ENCODE results near the gene TNFRSF1A.

The TNFRSF1A gene

DNA sequence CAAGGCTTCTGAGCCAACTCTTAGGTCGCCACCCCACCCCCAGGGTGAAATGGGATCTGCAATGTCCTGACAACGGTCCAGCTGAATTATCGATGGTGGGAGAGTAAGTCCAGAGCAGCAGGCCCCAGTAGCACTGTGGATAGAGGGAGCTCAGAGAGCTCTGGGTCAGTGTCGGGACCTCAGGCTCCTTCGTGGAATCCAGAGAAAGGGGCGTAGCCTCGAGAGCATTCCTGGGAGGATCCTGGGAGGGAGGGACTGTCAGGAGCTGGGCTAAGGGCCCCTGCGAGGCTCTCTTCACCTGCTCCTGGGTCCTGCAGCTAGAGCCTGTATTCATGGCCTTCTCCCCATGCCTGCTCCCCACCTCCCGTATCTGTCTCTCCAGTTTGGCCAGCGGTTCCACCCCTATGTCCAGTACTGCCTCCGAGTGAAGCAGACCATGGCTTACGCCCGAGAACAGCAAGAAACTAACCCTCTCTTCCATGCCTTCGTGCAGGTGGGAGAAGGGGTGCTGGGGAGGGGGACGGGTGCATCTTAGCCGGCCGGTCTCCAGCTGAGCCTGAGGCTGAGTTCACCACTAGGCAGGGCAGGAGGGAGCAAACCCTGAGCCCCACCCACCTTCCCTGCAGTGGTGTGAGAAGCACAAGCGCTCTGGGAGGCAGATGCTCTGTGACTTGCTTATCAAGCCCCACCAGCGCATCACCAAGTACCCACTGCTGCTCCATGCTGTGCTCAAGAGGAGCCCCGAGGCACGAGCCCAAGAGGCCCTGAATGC, 24.8 kb downstream of the TNFRSF1A start:
- Histone ChIP-seq H3K4me2 (ENCODE audit: low read length) (no peak overlapping the region), H3K79me2 (ENCODE audit: control insufficient read depth, insufficient read depth, low read length, poor library complexity) (peaks cover 4% of the 10 kb centered on the region), H3K23ac (ENCODE audit: low read length) (no peak overlapping the region), H2BK120ac (ENCODE audit: insufficient read depth, low read length, poor library complexity) (no peak overlapping the region), H2BK5ac (ENCODE audit: low read depth, low read length, poor library complexity) (no peak overlapping the region), H3K36me3 (ENCODE audit: control insufficient read depth in 1 of 2, insufficient read depth in 2 of 2, low read length in 2 of 2) (peaks cover 7 to 8% of the 10 kb centered on the region in 2 experiments), H4K91ac (ENCODE audit: low read depth, low read length) (no peak overlapping the region), H3K9me3 (ENCODE audit: insufficient read depth, low read depth, low read length) (peaks cover 3% of the 10 kb centered on the region), H3K27ac (ENCODE audit: low read depth, low read length) (no peak overlapping the region), H2AFZ (ENCODE audit: insufficient read depth, low read length, poor library complexity) (no peak overlapping the region), H3K4me3 (ENCODE audit: low read depth, low read length) (no peak overlapping the region), H2BK12ac (ENCODE audit: low read length) (no peak overlapping the region), H3K9ac (ENCODE audit: low read length) (no peak overlapping the region), H2AK5ac (ENCODE audit: low read length) (no peak overlapping the region), H3K27me3 (ENCODE audit: insufficient read depth, low read length) (no peaks in the 10 kb centered on the region), H4K8ac (ENCODE audit: low read depth, low read length) (no peak overlapping the region), H4K12ac (ENCODE audit: low read depth, low read length) (no peak overlapping the region), H3K14ac (ENCODE audit: low read length) (no peak overlapping the region), H3K79me1 (ENCODE audit: low read length) (peaks cover 12% of the 10 kb centered on the region), H3K4ac (ENCODE audit: low read depth, low read length) (no peak overlapping the region), H3K4me1 (ENCODE audit: control insufficient read depth in 1 of 2, insufficient read depth in 2 of 2, low read length in 2 of 2) (peaks cover 25 to 32% of the 10 kb centered on the region in 2 experiments), H3K18ac (ENCODE audit: low read length) (no peak overlapping the region)
- peak in 1 of 2 donors; percentile 42 for DNase-seq
- no CpG with 5 or more reads among the region's 21 CpGs for WGBS (ENCODE audit: extremely low coverage, insufficient coverage, insufficient read length)

DNA sequence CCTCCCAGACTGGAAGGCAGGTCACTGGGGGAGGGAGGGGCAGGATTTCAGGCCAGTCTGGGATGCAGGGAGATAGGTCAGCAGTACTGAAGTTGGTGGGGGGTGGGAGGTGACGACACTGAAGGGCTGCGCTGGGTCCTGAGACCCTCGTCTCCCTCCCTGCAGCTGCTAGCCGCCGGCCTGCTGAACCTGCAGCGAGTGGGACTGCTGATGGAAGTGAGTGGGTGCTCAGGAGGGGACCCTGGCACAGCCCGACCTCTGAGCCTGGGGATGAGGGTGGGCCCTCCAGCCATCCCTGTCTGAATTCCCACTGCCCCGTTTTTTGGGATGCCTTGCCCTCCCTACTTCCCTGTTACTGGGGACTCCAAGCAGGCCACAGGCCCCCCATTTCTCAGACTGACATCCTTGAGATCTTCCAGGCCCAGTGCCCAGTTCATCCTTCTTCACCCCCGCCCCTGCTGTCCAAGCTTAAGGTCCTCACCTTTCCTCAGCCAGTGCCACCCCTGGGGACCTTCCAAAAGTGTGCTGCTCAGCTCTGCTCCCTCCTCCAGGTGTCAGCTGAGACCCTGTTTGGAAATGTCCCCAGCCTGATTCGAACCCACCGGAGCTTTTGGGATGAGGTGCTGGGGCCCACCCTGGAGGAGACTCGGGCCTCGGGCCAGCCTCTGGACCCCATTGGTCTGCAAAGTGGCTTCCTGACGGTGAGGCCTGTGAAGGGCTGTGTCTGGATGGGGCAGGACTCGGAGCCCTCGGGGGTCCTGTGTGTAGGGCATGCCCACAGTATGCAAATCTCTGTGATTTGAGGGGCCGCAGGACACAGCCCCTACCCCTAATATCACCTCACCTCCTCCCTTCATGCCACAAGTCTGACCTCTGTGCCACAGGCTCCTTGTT, 25.9 kb downstream of the TNFRSF1A start:
- DNase-seq = no peak
- no peak overlapping the region for H2BK12ac ChIP-seq (ENCODE audit: low read length)

DNA sequence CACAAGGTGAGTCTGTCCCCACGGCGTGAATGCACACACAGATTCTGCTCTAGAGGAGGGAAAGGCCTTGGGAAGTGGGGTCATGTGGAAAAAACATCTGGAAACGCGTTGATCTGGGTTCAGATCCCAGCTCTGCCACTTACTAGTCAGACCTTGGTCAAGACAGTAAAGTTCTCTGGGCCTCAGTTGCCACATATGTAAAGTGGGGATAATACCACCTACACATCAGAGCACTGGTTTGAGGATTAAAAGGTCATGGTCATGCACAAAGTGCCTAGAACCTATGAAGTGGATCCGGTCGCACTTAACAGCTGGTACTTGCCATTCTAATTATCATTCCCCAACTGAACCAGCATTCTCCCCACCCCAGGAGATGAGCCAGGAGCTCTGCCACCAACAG, 26.7 kb downstream of the TNFRSF1A start:
- no peak overlapping the region for H4K12ac ChIP-seq (ENCODE audit: low read depth, low read length)
- no peak overlapping the region for H3K4ac ChIP-seq (ENCODE audit: low read depth, low read length)
- no CpG with 5 or more reads among the region's 6 CpGs for WGBS (ENCODE audit: extremely low coverage, insufficient coverage, insufficient read length)

More for the DNA sequence above, 25.9 kb downstream of the TNFRSF1A start:
- Histone ChIP-seq H3K36me3 (ENCODE audit: control insufficient read depth in 1 of 2, insufficient read depth in 2 of 2, low read length in 2 of 2) (peaks cover 7 to 8% of the 10 kb centered on the region in 2 experiments), H3K18ac (ENCODE audit: low read length) (no peak overlapping the region), H3K23ac (ENCODE audit: low read length) (no peak overlapping the region), H3K79me2 (ENCODE audit: control insufficient read depth, insufficient read depth, low read length, poor library complexity) (peaks cover 4% of the 10 kb centered on the region), H3K4me1 (ENCODE audit: control insufficient read depth in 1 of 2, insufficient read depth in 2 of 2, low read length in 2 of 2) (peaks cover 31 to 41% of the 10 kb centered on the region in 2 experiments), H3K14ac (ENCODE audit: low read length) (no peak overlapping the region), H3K4me2 (ENCODE audit: low read length) (no peak overlapping the region), H3K9ac (ENCODE audit: low read length) (no peak overlapping the region), H2AK5ac (ENCODE audit: low read length) (peak overlapping the region; percentile 22), H4K91ac (ENCODE audit: low read depth, low read length) (no peak overlapping the region), H3K27ac (ENCODE audit: low read depth, low read length) (no peak overlapping the region), H3K4ac (ENCODE audit: low read depth, low read length) (no peak overlapping the region), H2BK5ac (ENCODE audit: low read depth, low read length, poor library complexity) (no peak overlapping the region), H3K9me3 (ENCODE audit: insufficient read depth, low read depth, low read length) (peaks cover 3% of the 10 kb centered on the region), H2AFZ (ENCODE audit: insufficient read depth, low read length, poor library complexity) (no peak overlapping the region), H3K4me3 (ENCODE audit: low read depth, low read length) (no peak overlapping the region), H3K79me1 (ENCODE audit: low read length) (peaks cover 12% of the 10 kb centered on the region), H3K27me3 (ENCODE audit: insufficient read depth, low read length) (no peaks in the 10 kb centered on the region), H4K8ac (ENCODE audit: low read depth, low read length) (no peak overlapping the region), H4K12ac (ENCODE audit: low read depth, low read length) (no peak overlapping the region), H2BK120ac (ENCODE audit: insufficient read depth, low read length, poor library complexity) (no peak overlapping the region)
- WGBS (ENCODE audit: extremely low coverage, insufficient coverage, insufficient read length) = no CpG with 5 or more reads among the region's 17 CpGs

DNA sequence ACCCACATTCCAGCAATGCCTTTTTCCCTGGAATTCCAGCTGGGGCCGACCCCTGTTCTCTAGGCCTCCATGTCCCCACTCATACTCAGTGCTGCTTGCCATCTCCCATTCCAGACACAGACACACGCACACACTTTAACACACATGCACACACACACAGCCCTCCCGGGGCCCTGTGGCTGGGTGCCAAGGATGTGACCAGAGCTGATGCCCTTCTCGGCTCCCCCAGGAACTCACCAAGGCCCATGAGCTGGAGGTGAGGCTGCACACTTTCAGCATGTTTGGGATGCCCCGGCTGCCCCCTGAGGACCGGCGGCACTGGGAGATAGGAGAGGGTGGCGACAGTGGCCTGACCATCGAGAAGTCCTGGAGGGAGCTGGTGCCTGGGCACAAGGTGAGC, 27.1 kb downstream of the TNFRSF1A start:
- H2BK5ac ChIP-seq (ENCODE audit: low read depth, low read length, poor library complexity) = no peak overlapping the region
- peaks cover 2% of the 10 kb centered on the region for H3K9me3 ChIP-seq (ENCODE audit: insufficient read depth, low read depth, low read length)
- peaks cover 17% of the 10 kb centered on the region for H3K79me1 ChIP-seq (ENCODE audit: low read length)
- no peak overlapping the region for H3K23ac ChIP-seq (ENCODE audit: low read length)
- no peak overlapping the region for H2BK12ac ChIP-seq (ENCODE audit: low read length)
- peaks cover 4% of the 10 kb centered on the region for H3K79me2 ChIP-seq (ENCODE audit: control insufficient read depth, insufficient read depth, low read length, poor library complexity)
- no peak overlapping the region for H3K27ac ChIP-seq (ENCODE audit: low read depth, low read length)
- no peak overlapping the region for H3K4me3 ChIP-seq (ENCODE audit: low read depth, low read length)
- H3K36me3 ChIP-seq (ENCODE audit: control insufficient read depth in 1 of 2, insufficient read depth in 2 of 2, low read length in 2 of 2) = peaks cover 7 to 8% of the 10 kb centered on the region in 2 experiments
- H3K18ac ChIP-seq (ENCODE audit: low read length) = no peak overlapping the region
- no peak overlapping the region for H2BK120ac ChIP-seq (ENCODE audit: insufficient read depth, low read length, poor library complexity)
- no peaks in the 10 kb centered on the region for H3K27me3 ChIP-seq (ENCODE audit: insufficient read depth, low read length)
- no peak overlapping the region for H4K12ac ChIP-seq (ENCODE audit: low read depth, low read length)
- H3K9ac ChIP-seq (ENCODE audit: low read length) = no peak overlapping the region
- no peak overlapping the region for H3K4ac ChIP-seq (ENCODE audit: low read depth, low read length)
- WGBS (ENCODE audit: extremely low coverage, insufficient coverage, insufficient read length) = no CpG with 5 or more reads among the region's 9 CpGs
- peak overlapping the region; percentile 15 for H4K91ac ChIP-seq (ENCODE audit: low read depth, low read length)
- no peak for DNase-seq
- no peak overlapping the region for H3K4me2 ChIP-seq (ENCODE audit: low read length)
- H2AK5ac ChIP-seq (ENCODE audit: low read length) = no peak overlapping the region
- H4K8ac ChIP-seq (ENCODE audit: low read depth, low read length) = no peak overlapping the region
- no peak overlapping the region for H2AFZ ChIP-seq (ENCODE audit: insufficient read depth, low read length, poor library complexity)
- no peak overlapping the region for H3K14ac ChIP-seq (ENCODE audit: low read length)
- H3K4me1 ChIP-seq (ENCODE audit: control insufficient read depth in 1 of 2, insufficient read depth in 2 of 2, low read length in 2 of 2) = peaks cover 38 to 48% of the 10 kb centered on the region in 2 experiments

More for the DNA sequence above, 26.7 kb downstream of the TNFRSF1A start:
- Histone ChIP-seq H3K9me3 (ENCODE audit: insufficient read depth, low read depth, low read length) (peaks cover 3% of the 10 kb centered on the region), H3K9ac (ENCODE audit: low read length) (no peak overlapping the region), H2AK5ac (ENCODE audit: low read length) (no peak overlapping the region), H4K8ac (ENCODE audit: low read depth, low read length) (no peak overlapping the region), H3K4me2 (ENCODE audit: low read length) (no peak overlapping the region), H3K79me2 (ENCODE audit: control insufficient read depth, insufficient read depth, low read length, poor library complexity) (peaks cover 4% of the 10 kb centered on the region), H3K27ac (ENCODE audit: low read depth, low read length) (no peak overlapping the region), H4K91ac (ENCODE audit: low read depth, low read length) (no peak overlapping the region), H2BK5ac (ENCODE audit: low read depth, low read length, poor library complexity) (no peak overlapping the region), H3K23ac (ENCODE audit: low read length) (no peak overlapping the region), H2BK120ac (ENCODE audit: insufficient read depth, low read length, poor library complexity) (no peak overlapping the region), H3K4me3 (ENCODE audit: low read depth, low read length) (no peak overlapping the region), H3K4me1 (ENCODE audit: control insufficient read depth in 1 of 2, insufficient read depth in 2 of 2, low read length in 2 of 2) (peaks cover 35 to 45% of the 10 kb centered on the region in 2 experiments), H2BK12ac (ENCODE audit: low read length) (no peak overlapping the region), H3K79me1 (ENCODE audit: low read length) (peaks cover 16% of the 10 kb centered on the region), H2AFZ (ENCODE audit: insufficient read depth, low read length, poor library complexity) (no peak overlapping the region), H3K18ac (ENCODE audit: low read length) (no peak overlapping the region), H3K36me3 (ENCODE audit: control insufficient read depth in 1 of 2, insufficient read depth in 2 of 2, low read length in 2 of 2) (peaks cover 7 to 8% of the 10 kb centered on the region in 2 experiments), H3K14ac (ENCODE audit: low read length) (no peak overlapping the region), H3K27me3 (ENCODE audit: insufficient read depth, low read length) (no peaks in the 10 kb centered on the region)
- DNase-seq = no peak
